Neuronal stem cell (in vitro differentiated cells): ENCODE results near the gene SPATA12.

ENCODE experiments used
- DNase-seq: peaks from one replicate; pipeline ENCODE4 v3.0.0-alpha.2; 2013; ENCODE audit warnings: low spot score
- H2AFZ ChIP-seq: one replicate; pipeline ENCODE4 v1.6.1; 2013; ENCODE audit warnings: mild to moderate bottlenecking, low read length, inconsistent platforms
- H2AK5ac ChIP-seq: 2 replicates; pipeline ENCODE4 v1.6.1; 2013; ENCODE audit warnings: low read depth, mild to moderate bottlenecking, inconsistent platforms, low read length, moderate library complexity, mixed read lengths
- H2BK120ac ChIP-seq: 2 replicates; pipeline ENCODE4 v1.6.1; 2013; ENCODE audit warnings: low read depth, mild to moderate bottlenecking, inconsistent platforms, low read length, moderate library complexity, mixed read lengths
- H2BK12ac ChIP-seq: one replicate; pipeline ENCODE4 v1.6.1; 2013; ENCODE audit warnings: low read length, inconsistent platforms
- H2BK15ac ChIP-seq: 2 replicates; pipeline ENCODE4 v1.6.1; 2013; ENCODE audit warnings: mild to moderate bottlenecking, low read length, inconsistent platforms, mixed read lengths
- H2BK5ac ChIP-seq: one replicate; pipeline ENCODE4 v1.6.1; 2013; ENCODE audit warnings: inconsistent platforms, mild to moderate bottlenecking, low read length, moderate library complexity
- H3K14ac ChIP-seq: one replicate; pipeline ENCODE4 v1.6.1; 2013; ENCODE audit warnings: low read length, inconsistent platforms
- H3K18ac ChIP-seq: 2 replicates; pipeline ENCODE4 v1.6.1; 2013; ENCODE audit warnings: low read length, inconsistent platforms
- H3K23ac ChIP-seq: 2 replicates; pipeline ENCODE4 v1.6.1; 2013; ENCODE audit warnings: low read depth, mild to moderate bottlenecking, mixed read lengths, low read length, inconsistent platforms; ENCODE audit not compliant: poor library complexity
- H3K27ac ChIP-seq: replicated peaks from 3 replicates; pipeline ENCODE4 v1.5.1; 2013; ENCODE audit warnings: low read length, inconsistent platforms
- H3K27me3 ChIP-seq, 3 experiments: 2 replicates each; pipeline ENCODE4 v1.6.1; 2013; ENCODE audit warnings: low read length in 3 of 3, mild to moderate bottlenecking in 2 of 3, inconsistent platforms in 1 of 3, low read depth in 1 of 3, mixed read lengths in 1 of 3, moderate library complexity in 1 of 3; ENCODE audit not compliant: control insufficient read depth in 3 of 3, insufficient read depth in 3 of 3
- H3K36me3 ChIP-seq, 2 donors: replicated peaks in 1 of 2; 2 replicates each; pipeline ENCODE4 v1.6.1; 2013; ENCODE audit warnings: low read length in 2 of 2; ENCODE audit not compliant: control insufficient read depth in 2 of 2, insufficient read depth in 2 of 2
- H3K4ac ChIP-seq: 2 replicates; pipeline ENCODE4 v1.6.1; 2013; ENCODE audit warnings: inconsistent platforms, mild to moderate bottlenecking, low read length, moderate library complexity
- H3K4me1 ChIP-seq, 2 donors: 1 replicate in 1 of 2; 2 replicates in 1 of 2; pipeline ENCODE4 v1.6.1; 2013; ENCODE audit warnings: low read length in 2 of 2, low read depth in 1 of 2; ENCODE audit not compliant: control insufficient read depth in 2 of 2, insufficient read depth in 1 of 2
- H3K4me2 ChIP-seq: one replicate; pipeline ENCODE4 v1.6.1; 2013; ENCODE audit warnings: mild to moderate bottlenecking, low read length, inconsistent platforms; ENCODE audit not compliant: insufficient read depth, poor library complexity, severe bottlenecking
- H3K4me3 ChIP-seq, 2 donors: 2 replicates each; pipeline ENCODE4 v1.5.1; 2013; ENCODE audit warnings: low read length in 2 of 2, mild to moderate bottlenecking in 2 of 2, inconsistent platforms in 1 of 2, moderate library complexity in 1 of 2
- H3K79me1 ChIP-seq: one replicate; pipeline ENCODE4 v1.6.1; 2013; ENCODE audit warnings: low read depth, mild to moderate bottlenecking, inconsistent platforms, low read length, moderate library complexity
- H3K9ac ChIP-seq: one replicate; pipeline ENCODE4 v1.6.1; 2013; ENCODE audit warnings: mild to moderate bottlenecking, low read depth, low read length, inconsistent platforms; ENCODE audit not compliant: poor library complexity
- H3K9me3 ChIP-seq, 2 donors: replicated peaks in 1 of 2; 2 replicates each; pipeline versions ENCODE3 to v1.6.1; 2013; ENCODE audit warnings: low read length in 2 of 2, mild to moderate bottlenecking in 2 of 2, inconsistent platforms in 1 of 2, low read depth in 1 of 2, mixed read lengths in 1 of 2, moderate library complexity in 1 of 2; ENCODE audit not compliant: control insufficient read depth in 2 of 2, insufficient read depth in 1 of 2
- H4K8ac ChIP-seq: one replicate; pipeline ENCODE4 v1.6.1; 2013; ENCODE audit warnings: low read depth, mild to moderate bottlenecking, inconsistent platforms, low read length, moderate library complexity
- H4K91ac ChIP-seq: one replicate; pipeline ENCODE4 v1.6.1; 2013; ENCODE audit warnings: low read length, low read depth, mild to moderate bottlenecking, inconsistent platforms; ENCODE audit not compliant: poor library complexity
- WGBS, 2 donors: extraction: QIAGEN DNeasy Blood & Tissue Kit; methylation state at CpG; one replicate each; pipeline ENCODE4 v1.1.7; 2013; ENCODE audit warnings: missing lambda C conversion rate in 2 of 2, mixed read lengths in 1 of 2; ENCODE audit not compliant: insufficient read length in 2 of 2, insufficient replicate concordance in 1 of 2; ENCODE audit errors: extremely low coverage in 2 of 2; 5-methylcytosine and 5-hydroxymethylcytosine counted together

SPATA12 gene

GRCh38 chr3:57116501-57116900, 56.0 kb downstream of the SPATA12 start:
- H3K14ac ChIP-seq = no peak overlapping the region
- WGBS, 2 donors = no CpG with 5 or more reads among the region's 3 CpGs
- H4K91ac ChIP-seq = no peak overlapping the region
- H4K8ac ChIP-seq = no peak overlapping the region
- no peak overlapping the region for H3K23ac ChIP-seq
- no peak overlapping the region for H3K4me3 ChIP-seq
- H3K27ac ChIP-seq = no peak overlapping the region
- H3K4me2 ChIP-seq = no peak overlapping the region
- DNase-seq = no peak
- H3K79me1 ChIP-seq = peaks cover 3% of the 10 kb centered on the region
- H3K9ac ChIP-seq = no peak overlapping the region
- H2BK120ac ChIP-seq = no peak overlapping the region
- no peak overlapping the region for H2AFZ ChIP-seq
- H2BK12ac ChIP-seq = no peak overlapping the region
- no peak overlapping the region for H2BK15ac ChIP-seq
- H3K18ac ChIP-seq = no peak overlapping the region
- H3K9me3 ChIP-seq = no peaks in the 10 kb centered on the region
- H2AK5ac ChIP-seq = no peak overlapping the region
- H2BK5ac ChIP-seq = no peak overlapping the region
- no peak overlapping the region for H3K4ac ChIP-seq
- H3K27me3 ChIP-seq = no peaks in the 10 kb centered on the region
- H3K36me3 ChIP-seq = peaks cover 13 to 52% of the 10 kb centered on the region in 2 donors
- H3K4me1 ChIP-seq = peaks cover 0 to 6% of the 10 kb centered on the region in 2 donors

GRCh38 chr3:57118254-57118653, 57.8 kb downstream of the SPATA12 start:
- Histone ChIP-seq H2BK120ac (no peak overlapping the region), H3K27me3 (no peaks in the 10 kb centered on the region), H2BK15ac (no peak overlapping the region), H3K9ac (no peak overlapping the region), H3K36me3 (peaks cover 9 to 44% of the 10 kb centered on the region in 2 donors), H3K18ac (no peak overlapping the region), H4K91ac (no peak overlapping the region), H3K4me1 (peaks cover 0 to 8% of the 10 kb centered on the region in 2 donors), H3K4me2 (no peak overlapping the region), H3K23ac (no peak overlapping the region), H3K79me1 (peaks cover 9% of the 10 kb centered on the region), H3K4ac (no peak overlapping the region), H3K27ac (no peak overlapping the region), H2AFZ (no peak overlapping the region), H3K14ac (no peak overlapping the region), H3K9me3 (no peaks in the 10 kb centered on the region), H3K4me3 (no peak overlapping the region), H2BK12ac (no peak overlapping the region), H2BK5ac (no peak overlapping the region), H4K8ac (no peak overlapping the region), H2AK5ac (no peak overlapping the region)
- WGBS, 2 donors = no CpG with 5 or more reads among the region's 3 CpGs
- no peak for DNase-seq

GRCh38 chr3:57120040-57120439, 59.6 kb downstream of the SPATA12 start:
- Histone ChIP-seq H3K4me2 (no peak overlapping the region), H3K9ac (no peak overlapping the region), H4K8ac (no peak overlapping the region), H2BK120ac (no peak overlapping the region), H3K36me3 (peaks cover 6 to 32% of the 10 kb centered on the region in 2 donors), H3K14ac (no peak overlapping the region), H3K4me3 (no peak overlapping the region), H4K91ac (no peak overlapping the region), H3K79me1 (peaks cover 8% of the 10 kb centered on the region), H3K18ac (no peak overlapping the region), H2BK12ac (no peak overlapping the region), H2AK5ac (peak overlapping the region; percentile 67), H3K27me3 (no peaks in the 10 kb centered on the region), H2BK15ac (no peak overlapping the region), H3K9me3 (no peaks in the 10 kb centered on the region), H3K27ac (no peak overlapping the region), H3K23ac (no peak overlapping the region), H3K4ac (no peak overlapping the region), H3K4me1 (peaks cover 0 to 15% of the 10 kb centered on the region in 2 donors), H2AFZ (no peak overlapping the region), H2BK5ac (no peak overlapping the region)
- no CpG with 5 or more reads among the region's 3 CpGs for WGBS, 2 donors
- no peak for DNase-seq

GRCh38 chr3:57120451-57121174, 60.1 kb downstream of the SPATA12 start:
- Histone ChIP-seq H4K8ac (no peak overlapping the region), H3K79me1 (peaks cover 8% of the 10 kb centered on the region), H3K9ac (no peak overlapping the region), H3K4ac (no peak overlapping the region), H3K9me3 (no peaks in the 10 kb centered on the region), H3K4me1 (peaks cover 0 to 16% of the 10 kb centered on the region in 2 donors), H2BK15ac (no peak overlapping the region), H3K4me2 (no peak overlapping the region), H3K27me3 (no peaks in the 10 kb centered on the region), H3K14ac (no peak overlapping the region), H4K91ac (no peak overlapping the region), H2AK5ac (peak overlapping the region; percentile 67), H2AFZ (no peak overlapping the region), H3K27ac (no peak overlapping the region), H3K23ac (no peak overlapping the region), H2BK12ac (no peak overlapping the region), H3K4me3 (no peak overlapping the region), H3K18ac (no peak overlapping the region), H2BK5ac (no peak overlapping the region), H2BK120ac (no peak overlapping the region), H3K36me3 (peaks cover 6 to 27% of the 10 kb centered on the region in 2 donors)
- WGBS, 2 donors = no CpG with 5 or more reads among the region's 10 CpGs
- DNase-seq = no peak
